Measurements from ENCODE around the gene TRDMT1.

The TRDMT1 gene

DNA sequence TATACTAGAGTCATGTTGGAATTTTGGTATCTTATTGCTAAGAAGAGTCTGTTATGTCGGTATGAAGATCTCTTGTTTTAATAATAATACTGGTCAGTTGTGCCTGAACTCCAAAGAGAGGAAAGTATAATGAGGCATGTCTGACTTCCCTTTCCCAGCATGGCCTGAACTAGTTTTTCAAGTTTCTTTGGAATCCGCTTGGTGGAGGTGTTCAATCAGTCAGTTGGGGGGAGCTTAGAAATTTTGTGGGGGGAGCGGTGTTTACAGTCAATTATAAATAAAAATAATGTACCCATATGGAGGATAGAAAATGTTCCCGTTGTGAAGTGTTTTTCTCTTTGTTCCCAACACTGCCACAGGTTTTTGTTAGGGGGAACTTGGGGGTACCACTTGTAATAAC lies 1.5 kb upstream of the TRDMT1 start:
- H3K27ac Mint-ChIP-seq, result peak overlapping the region; percentile 18
- no peaks in the 10 kb centered on the region for H3K27me3 Mint-ChIP-seq
- H3K9me3 Mint-ChIP-seq, result no peaks in the 10 kb centered on the region
- no peak overlapping the region for H3K4me3 Mint-ChIP-seq
- no peaks in the 10 kb centered on the region for H3K36me3 Mint-ChIP-seq
- peaks cover 64% of the 10 kb centered on the region for H3K4me1 Mint-ChIP-seq

DNA sequence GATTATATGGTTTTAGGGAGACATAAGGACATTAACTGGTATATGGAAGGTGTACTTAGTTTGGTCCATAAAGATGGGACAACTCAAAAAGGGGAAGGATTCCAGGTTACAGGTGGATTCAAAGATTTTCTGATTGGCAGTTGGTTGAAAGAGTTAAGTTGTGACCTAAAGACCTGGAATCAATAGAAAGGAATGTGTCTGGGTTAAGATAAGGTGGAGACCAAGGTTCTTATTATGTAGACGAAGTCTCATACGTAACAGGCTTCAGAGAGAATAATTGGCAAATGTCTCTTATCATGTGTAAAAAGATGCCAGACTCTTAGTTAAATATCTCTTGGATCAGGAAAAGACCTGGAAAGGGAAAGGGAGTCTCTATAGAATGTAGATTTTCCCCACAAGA lies 1.0 kb upstream of the TRDMT1 start:
- H3K27me3 Mint-ChIP-seq, result no peaks in the 10 kb centered on the region
- H3K4me3 Mint-ChIP-seq, result no peak overlapping the region
- no peaks in the 10 kb centered on the region for H3K36me3 Mint-ChIP-seq
- peaks cover 63% of the 10 kb centered on the region for H3K4me1 Mint-ChIP-seq
- peak overlapping the region; percentile 94 for H3K27ac Mint-ChIP-seq
- H3K9me3 Mint-ChIP-seq, result no peaks in the 10 kb centered on the region

DNA sequence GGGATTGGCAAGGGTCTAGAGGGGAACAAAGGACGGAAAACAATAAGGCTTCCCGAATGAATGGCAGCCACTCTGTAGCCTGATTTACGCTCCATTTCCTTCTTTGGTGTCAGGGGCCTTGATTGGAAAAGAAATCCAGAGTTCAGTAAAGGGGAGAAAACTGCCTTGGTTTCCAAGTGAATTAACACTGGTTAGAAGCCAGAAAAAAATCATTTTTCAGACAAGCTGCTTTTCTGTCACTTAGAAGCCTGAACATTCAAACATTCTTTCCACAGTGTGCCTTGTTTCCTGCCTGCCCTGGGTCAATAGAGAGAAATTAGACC lies 283 bp upstream of the TRDMT1 start:
- H3K27me3 Mint-ChIP-seq, result no peaks in the 10 kb centered on the region
- H3K27ac Mint-ChIP-seq, result peak overlapping the region; percentile 94
- H3K36me3 Mint-ChIP-seq, result no peaks in the 10 kb centered on the region
- H3K9me3 Mint-ChIP-seq, result no peaks in the 10 kb centered on the region
- peak overlapping the region; percentile 96 for H3K4me3 Mint-ChIP-seq
- peaks cover 60% of the 10 kb centered on the region for H3K4me1 Mint-ChIP-seq

DNA sequence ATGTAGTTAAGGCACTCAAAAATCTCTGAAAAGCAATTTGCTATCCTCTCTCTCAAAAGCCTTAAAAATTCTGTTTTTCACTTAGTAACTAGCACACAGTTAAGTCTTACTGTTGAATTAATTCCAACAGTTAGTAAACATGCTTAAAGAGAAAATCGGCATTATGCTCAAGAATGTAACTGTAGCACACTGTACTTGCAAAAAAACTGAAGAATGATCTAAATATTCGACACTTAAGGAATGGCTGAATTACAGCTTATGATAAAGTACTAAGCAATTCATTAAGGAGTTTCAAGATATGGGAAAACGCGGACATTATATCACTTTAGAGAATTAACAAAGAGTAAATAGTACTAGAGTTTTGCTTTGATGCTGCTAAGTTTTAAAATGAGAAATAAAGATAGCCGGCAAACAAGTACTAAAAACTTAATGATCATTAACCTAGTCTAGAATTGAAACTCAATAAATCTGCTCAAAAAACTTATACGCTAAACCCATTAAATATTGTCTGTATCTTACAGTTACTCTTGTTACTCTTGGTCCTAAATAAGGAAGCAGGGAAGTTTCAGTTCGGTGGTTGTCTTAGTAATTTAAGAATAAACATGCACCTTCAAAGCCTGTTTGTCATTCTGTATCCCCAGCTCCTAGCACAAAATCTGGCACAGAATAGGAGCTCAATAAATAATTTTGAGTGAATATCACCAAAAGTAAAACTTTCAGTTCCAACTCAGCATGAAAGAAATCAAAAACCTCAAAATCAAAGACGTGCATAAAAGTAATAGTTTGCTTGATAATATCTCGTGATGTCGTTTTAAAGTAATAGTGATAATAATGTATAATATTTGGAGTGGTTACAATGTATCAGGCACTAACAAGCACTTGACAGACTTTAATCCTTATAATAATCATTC lies 1.2 kb downstream of the TRDMT1 start:
- H3K4me1 Mint-ChIP-seq, result peaks cover 54% of the 10 kb centered on the region
- H3K4me3 Mint-ChIP-seq, result peak overlapping the region; percentile 96
- no peaks in the 10 kb centered on the region for H3K27me3 Mint-ChIP-seq
- no peaks in the 10 kb centered on the region for H3K36me3 Mint-ChIP-seq
- H3K27ac Mint-ChIP-seq, result peak overlapping the region; percentile 94
- H3K9me3 Mint-ChIP-seq, result no peaks in the 10 kb centered on the region

DNA sequence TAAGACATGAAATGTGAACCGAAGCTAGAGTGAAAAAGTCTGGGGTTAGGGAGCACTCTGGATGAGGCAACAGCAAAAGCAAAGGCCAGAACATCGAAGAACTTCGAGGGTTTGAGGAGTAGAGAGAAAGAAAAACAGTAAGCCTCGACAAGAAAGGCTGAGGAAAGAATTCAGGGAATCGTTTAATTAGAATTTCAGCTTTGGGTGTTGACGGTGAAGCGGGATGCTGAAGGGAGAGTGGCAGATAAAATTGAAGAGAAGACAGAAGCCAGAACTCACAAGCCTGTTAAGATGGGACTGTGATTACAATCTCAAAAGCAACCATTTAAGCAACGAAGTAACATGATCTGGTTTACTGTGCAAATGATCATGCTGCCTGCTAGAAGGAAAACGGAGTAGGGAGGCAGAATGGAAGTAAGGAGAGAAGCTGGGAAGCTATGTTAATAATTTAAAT lies 2.1 kb downstream of the TRDMT1 start:
- Mint-ChIP-seq H3K4me1 (peaks cover 48% of the 10 kb centered on the region), H3K9me3 (no peaks in the 10 kb centered on the region), H3K27me3 (no peaks in the 10 kb centered on the region), H3K27ac (peak overlapping the region; percentile 18), H3K4me3 (peak overlapping the region; percentile 56), H3K36me3 (no peaks in the 10 kb centered on the region)

DNA sequence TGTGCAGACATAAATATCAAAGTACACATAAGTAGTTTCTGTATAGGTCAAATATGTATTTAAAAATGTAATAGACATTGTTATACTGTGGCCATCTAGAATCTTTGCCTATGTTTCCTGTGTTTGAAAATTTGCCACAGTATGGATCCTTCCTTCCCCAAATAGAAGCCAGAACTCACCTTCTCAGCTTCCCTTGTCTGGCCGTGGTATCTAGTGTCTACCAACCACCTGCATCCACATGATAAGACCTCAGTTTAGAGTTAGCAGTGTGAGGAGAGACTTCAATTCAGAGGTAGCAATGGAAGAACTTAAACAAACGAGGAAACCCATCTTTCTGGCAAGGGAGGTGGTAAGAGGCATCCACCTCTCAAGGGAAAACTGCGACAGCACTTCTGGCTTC lies 4.9 kb downstream of the TRDMT1 start:
- Mint-ChIP-seq H3K9me3 (no peaks in the 10 kb centered on the region), H3K4me1 (peaks cover 44% of the 10 kb centered on the region), H3K27me3 (no peaks in the 10 kb centered on the region), H3K27ac (no peak overlapping the region), H3K36me3 (peaks cover 5% of the 10 kb centered on the region), H3K4me3 (no peak overlapping the region)

DNA sequence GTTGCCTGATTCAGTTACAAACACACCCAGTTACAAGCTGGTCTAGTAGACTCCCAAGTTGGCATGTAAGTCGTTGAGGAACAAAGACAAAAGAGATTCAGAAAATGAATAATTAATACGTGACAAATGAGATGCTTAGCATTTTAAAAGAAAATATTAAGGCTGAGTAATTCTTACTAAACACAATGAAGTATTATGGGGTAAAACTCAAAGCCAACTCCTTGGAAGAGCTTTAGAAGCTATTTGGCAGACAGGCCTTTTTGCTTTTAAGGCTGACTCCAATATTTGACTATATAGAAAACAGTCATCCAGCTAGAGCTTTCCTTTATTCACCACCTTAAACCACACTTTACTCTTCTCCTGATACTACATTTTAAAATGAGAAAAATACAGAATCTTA lies 5.4 kb downstream of the TRDMT1 start:
- H3K9me3 Mint-ChIP-seq, result no peaks in the 10 kb centered on the region
- no peak overlapping the region for H3K4me3 Mint-ChIP-seq
- H3K27ac Mint-ChIP-seq, result no peak overlapping the region
- peaks cover 5% of the 10 kb centered on the region for H3K36me3 Mint-ChIP-seq
- H3K27me3 Mint-ChIP-seq, result no peaks in the 10 kb centered on the region
- peaks cover 43% of the 10 kb centered on the region for H3K4me1 Mint-ChIP-seq

DNA sequence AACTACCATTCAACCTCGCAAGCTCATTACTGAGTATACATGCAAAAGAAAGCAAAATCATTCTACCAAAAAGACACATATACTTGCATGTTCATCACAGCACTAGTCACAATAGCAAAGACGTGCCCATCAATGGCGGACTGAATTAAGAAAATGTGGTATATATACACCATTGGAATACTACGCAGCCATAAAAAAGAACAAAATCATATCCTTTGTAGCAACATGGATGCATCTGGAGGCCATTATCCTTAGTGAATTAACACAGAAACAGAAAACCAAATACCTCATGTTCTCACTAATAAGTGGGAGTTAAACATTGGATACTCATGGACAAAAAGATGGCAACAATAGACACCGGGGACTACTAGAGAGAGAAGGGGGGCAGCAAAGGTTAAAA lies 6.4 kb downstream of the TRDMT1 start:
- Mint-ChIP-seq H3K36me3 (peaks cover 5% of the 10 kb centered on the region), H3K27ac (no peak overlapping the region), H3K4me3 (no peak overlapping the region), H3K27me3 (no peaks in the 10 kb centered on the region), H3K4me1 (peaks cover 42% of the 10 kb centered on the region), H3K9me3 (no peaks in the 10 kb centered on the region)

DNA sequence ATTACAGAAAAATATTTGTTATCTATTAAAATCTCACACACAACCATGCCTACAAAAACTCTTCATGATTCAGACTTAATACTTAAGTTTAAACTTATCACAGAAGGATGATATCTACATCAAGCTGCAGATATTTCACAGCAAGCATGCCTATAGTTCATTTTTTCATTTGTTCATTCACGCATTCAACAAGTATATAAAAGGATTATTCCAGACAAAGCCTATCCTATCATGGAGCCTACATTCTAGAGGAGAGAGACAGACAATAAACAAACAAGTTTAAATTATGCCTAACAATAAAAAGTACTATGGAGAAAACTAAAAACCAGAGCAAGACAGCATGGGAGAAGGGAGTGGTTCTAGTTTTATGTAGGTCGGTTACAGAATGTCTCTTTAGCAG lies 10.9 kb downstream of the TRDMT1 start:
- no peak overlapping the region for H3K27ac Mint-ChIP-seq
- peaks cover 8% of the 10 kb centered on the region for H3K36me3 Mint-ChIP-seq
- H3K9me3 Mint-ChIP-seq, result no peaks in the 10 kb centered on the region
- H3K4me1 Mint-ChIP-seq, result peaks cover 25% of the 10 kb centered on the region
- H3K4me3 Mint-ChIP-seq, result no peak overlapping the region
- no peaks in the 10 kb centered on the region for H3K27me3 Mint-ChIP-seq

DNA sequence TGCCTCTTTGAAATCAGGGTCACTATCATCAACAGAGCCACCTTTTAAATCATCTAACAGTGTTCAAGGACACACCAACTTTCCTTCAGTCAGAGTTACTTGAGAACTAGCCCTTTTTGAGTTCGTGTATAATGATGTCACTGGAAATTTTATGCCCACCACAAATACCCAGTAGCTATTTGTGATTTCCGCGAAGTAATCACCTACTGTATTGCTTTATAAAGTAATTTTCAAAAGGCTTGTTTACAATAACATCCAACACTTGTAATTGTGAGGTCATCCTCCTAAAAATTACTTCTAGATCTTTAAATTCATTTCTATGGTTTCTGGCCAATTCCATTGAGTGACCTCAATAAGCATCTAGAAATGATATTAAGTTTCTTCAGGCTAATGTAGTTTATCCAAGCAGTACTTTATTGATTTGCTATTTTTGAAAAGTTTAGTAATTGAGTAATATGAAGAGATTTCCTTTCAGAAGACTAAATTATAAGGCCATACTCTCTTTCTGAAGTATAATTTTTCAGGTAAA lies 12.8 kb downstream of the TRDMT1 start:
- Mint-ChIP-seq H3K27ac (no peak overlapping the region), H3K4me1 (peaks cover 25% of the 10 kb centered on the region), H3K9me3 (no peaks in the 10 kb centered on the region), H3K4me3 (no peak overlapping the region), H3K36me3 (peaks cover 5% of the 10 kb centered on the region), H3K27me3 (no peaks in the 10 kb centered on the region)

DNA sequence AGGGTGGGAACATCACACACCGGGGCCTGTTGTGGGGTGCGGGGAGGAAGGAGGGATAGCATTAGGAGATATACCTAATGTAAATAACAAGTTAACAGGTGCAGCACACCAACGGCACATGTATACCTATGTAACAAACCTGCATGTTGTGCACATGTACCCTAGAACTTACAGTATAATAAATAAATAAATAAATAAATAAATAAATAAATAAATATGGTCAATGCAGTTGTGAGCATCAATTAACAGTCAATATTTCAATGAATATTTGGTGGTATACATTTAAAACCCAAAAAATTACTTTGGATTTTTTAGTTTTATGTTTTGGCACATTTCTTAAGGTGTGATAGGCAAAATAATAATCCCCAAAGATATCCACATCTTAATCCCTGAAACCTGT lies 15.6 kb downstream of the TRDMT1 start:
- Mint-ChIP-seq H3K9me3 (no peaks in the 10 kb centered on the region), H3K27ac (no peak overlapping the region), H3K36me3 (peaks cover 2% of the 10 kb centered on the region), H3K4me1 (peaks cover 21% of the 10 kb centered on the region), H3K27me3 (no peaks in the 10 kb centered on the region), H3K4me3 (no peak overlapping the region)

DNA sequence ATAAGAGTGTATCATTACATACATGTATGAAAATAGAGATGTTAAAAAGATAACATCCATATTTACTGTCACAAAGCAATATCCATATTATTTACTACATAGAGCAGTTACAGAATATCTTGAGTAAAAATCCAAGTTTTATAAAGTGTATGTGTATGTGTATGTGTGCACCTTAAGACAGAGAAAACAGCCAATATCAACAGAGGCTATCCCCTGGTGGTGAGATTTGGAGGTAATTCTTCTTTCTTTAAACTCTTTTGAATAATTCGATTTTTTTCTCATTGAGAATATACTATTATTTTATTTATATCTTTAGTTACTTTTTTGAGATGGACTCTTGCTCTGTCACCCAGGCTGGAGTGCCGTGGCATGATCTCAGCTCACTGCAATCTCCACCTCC lies 18.4 kb downstream of the TRDMT1 start:
- no peaks in the 10 kb centered on the region for H3K27me3 Mint-ChIP-seq
- no peak overlapping the region for H3K27ac Mint-ChIP-seq
- no peak overlapping the region for H3K4me3 Mint-ChIP-seq
- peaks cover 2% of the 10 kb centered on the region for H3K36me3 Mint-ChIP-seq
- no peaks in the 10 kb centered on the region for H3K9me3 Mint-ChIP-seq
- peaks cover 24% of the 10 kb centered on the region for H3K4me1 Mint-ChIP-seq

DNA sequence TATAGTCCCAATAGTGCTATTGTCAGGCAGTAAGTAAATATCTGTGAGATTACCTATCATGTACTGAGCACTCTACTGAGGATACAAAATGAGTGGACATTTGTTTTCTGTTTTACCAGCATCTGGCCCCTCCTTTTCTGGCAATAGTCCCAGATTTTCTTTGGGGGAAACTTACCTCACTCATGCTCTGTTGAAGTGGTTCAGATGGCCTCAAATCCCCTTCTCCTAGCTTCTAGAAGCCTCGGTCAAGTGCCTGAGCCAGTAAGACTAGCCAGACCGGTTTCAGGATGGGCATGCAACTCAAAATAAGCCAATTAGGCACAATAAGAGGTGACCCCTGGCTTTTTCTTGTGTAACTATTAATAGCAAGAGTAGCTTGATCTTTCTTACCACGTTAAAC lies 19.7 kb downstream of the TRDMT1 start:
- peaks cover 2% of the 10 kb centered on the region for H3K36me3 Mint-ChIP-seq

DNA sequence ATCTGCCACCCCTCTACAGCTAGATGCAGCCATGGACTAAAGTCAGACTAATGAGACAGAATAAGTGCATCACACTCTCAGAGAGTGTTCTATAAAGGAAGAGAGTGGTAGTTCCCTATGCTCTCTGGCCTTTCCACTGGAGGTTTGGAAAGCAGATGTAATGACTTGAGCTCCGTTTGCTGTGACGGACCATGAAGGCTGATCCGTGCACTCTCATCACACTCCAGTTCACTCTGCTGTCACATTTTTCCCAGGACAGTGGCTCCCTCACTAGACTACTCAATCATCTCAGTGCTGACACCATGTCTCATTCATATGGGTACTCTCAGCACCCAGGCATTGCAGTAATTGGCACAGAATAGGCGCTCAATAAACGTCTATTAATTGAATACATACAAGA lies 20.4 kb downstream of the TRDMT1 start:
- Mint-ChIP-seq H3K9me3 (no peaks in the 10 kb centered on the region), H3K4me1 (peaks cover 33% of the 10 kb centered on the region), H3K4me3 (no peak overlapping the region), H3K27me3 (no peaks in the 10 kb centered on the region), H3K36me3 (peaks cover under 1% of the 10 kb centered on the region), H3K27ac (no peak overlapping the region)

More for the DNA sequence above, 19.7 kb downstream of the TRDMT1 start:
- H3K9me3 Mint-ChIP-seq, result no peaks in the 10 kb centered on the region
- no peaks in the 10 kb centered on the region for H3K27me3 Mint-ChIP-seq
- peaks cover 29% of the 10 kb centered on the region for H3K4me1 Mint-ChIP-seq
- no peak overlapping the region for H3K27ac Mint-ChIP-seq
- H3K4me3 Mint-ChIP-seq, result no peak overlapping the region

DNA sequence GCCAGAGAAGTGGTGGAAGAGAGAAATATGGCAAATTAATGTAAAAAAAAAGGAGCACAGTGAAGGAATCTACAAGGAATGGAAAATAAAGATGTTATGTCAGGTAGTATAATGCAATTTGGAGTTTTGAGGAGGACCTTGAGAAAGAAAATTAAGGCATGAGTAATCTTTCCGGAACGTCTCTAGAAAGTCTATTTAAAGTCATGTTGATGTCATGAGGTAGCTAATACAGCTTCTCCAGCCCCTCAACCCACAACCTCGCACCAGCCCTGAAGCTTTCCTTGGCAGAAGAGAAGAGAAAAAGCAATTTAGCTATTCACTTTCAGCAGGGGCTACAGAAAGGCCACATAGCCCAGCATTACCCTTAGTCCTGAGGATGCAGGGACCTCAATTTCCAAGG lies 22.5 kb downstream of the TRDMT1 start:
- no peaks in the 10 kb centered on the region for H3K27me3 Mint-ChIP-seq
- no peaks in the 10 kb centered on the region for H3K9me3 Mint-ChIP-seq
- no peak overlapping the region for H3K4me3 Mint-ChIP-seq
- no peak overlapping the region for H3K27ac Mint-ChIP-seq
- H3K36me3 Mint-ChIP-seq, result no peaks in the 10 kb centered on the region
- peaks cover 38% of the 10 kb centered on the region for H3K4me1 Mint-ChIP-seq

DNA sequence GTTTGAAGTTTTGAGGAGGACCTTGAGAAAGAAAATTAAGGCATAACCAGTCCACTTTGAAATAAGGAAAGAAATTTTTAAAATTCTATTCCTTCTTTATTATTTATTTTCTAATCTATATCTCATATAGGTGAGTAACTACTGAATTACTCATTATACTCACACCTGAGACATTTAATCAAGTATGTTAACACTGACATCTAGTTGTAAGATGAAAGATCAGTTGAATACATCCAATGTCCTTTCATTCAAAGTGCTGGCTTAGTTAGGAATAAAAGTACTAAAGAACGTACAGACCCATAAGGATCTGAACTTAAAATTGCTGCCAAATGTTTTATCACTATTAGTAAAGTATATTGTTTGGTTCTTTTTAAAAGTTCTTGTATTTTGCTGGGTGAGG lies 23.5 kb downstream of the TRDMT1 start:
- Mint-ChIP-seq H3K4me1 (peaks cover 38% of the 10 kb centered on the region), H3K36me3 (peaks cover 3% of the 10 kb centered on the region), H3K4me3 (no peak overlapping the region), H3K9me3 (no peaks in the 10 kb centered on the region), H3K27me3 (no peaks in the 10 kb centered on the region), H3K27ac (no peak overlapping the region)
